Lower lobe of right lung (tissue), 2 donors: Measurements from ENCODE around the gene RAPGEF2. TPM values are rescaled to one million over a fixed set of nuclear protein-coding genes. Genes with fewer than 3 reads are reported as not detected.
"Not testable (repeated sequence)": the region's sequence is repeated elsewhere in the genome, so short reads cannot be mapped to it uniquely, and the experiment has no call there.

Source experiments
- ATAC-seq, 2 donors: fragments of 200-7000 bp; cut with Tn5 transposase; one replicate each; pipeline ENCODE4 v1.9.1; 2020 to 2022; ENCODE audit warnings: mild to moderate bottlenecking in 2 of 2, moderate library complexity in 2 of 2
- DNase-seq: peaks from one replicate; pipeline ENCODE4 v3.0.0-alpha.2; 2020
- H3K27ac ChIP-seq: fragments of 200-600 bp; one replicate; pipeline ENCODE4 v1.8.0; 2022
- H3K27me3 ChIP-seq: fragments of 200-600 bp; one replicate; pipeline ENCODE4 v1.8.0; 2022; ENCODE audit warnings: low read depth
- H3K36me3 ChIP-seq: fragments of 200-600 bp; one replicate; pipeline ENCODE4 v1.8.0; 2022; ENCODE audit warnings: mild to moderate bottlenecking
- H3K4me1 ChIP-seq: fragments of 200-600 bp; one replicate; pipeline ENCODE4 v1.8.0; 2022
- H3K4me3 ChIP-seq: fragments of 200-600 bp; one replicate; pipeline ENCODE4 v1.8.0; 2022; ENCODE audit warnings: mild to moderate bottlenecking
- H3K9me3 ChIP-seq: fragments of 200-600 bp; one replicate; pipeline ENCODE4 v1.8.0; 2022
- CTCF ChIP-seq: fragments of 200-600 bp; IDR thresholded peaks from one replicate; pipeline ENCODE4 v1.8.0; 2022; ENCODE audit warnings: antibody characterized with exemption, mild to moderate bottlenecking
- intact Hi-C: fragments of 100-400 bp; cut with DNase I; formaldehyde crosslinking; loops from one replicate; pipeline ENCODE4 v1.11.0; 2022
- total RNA-seq: library from RNA; stranded (reverse); fragmentation: NEBNext Ultra II Directional; extraction: Animal tissue kit (Norgen Biotek cat#: 25700); gene quantifications from one replicate; pipeline ENCODE4 v1.2.1, GENCODE V29; 2021
- donor health status: DM: no; HTN: yes; CAD: no; lungs with severe emphysema.

Gene RAPGEF2
- total RNA-seq, 1 donor from 2014 or later, result 66.4 TPM

- Histone ChIP-seq H3K4me1 (no peaks in the 10 kb centered on the region), H3K27me3 (no peaks in the 10 kb centered on the region), H3K36me3 (no peaks in the 10 kb centered on the region), H3K4me3 (no peak overlapping the region), H3K9me3 (no peaks in the 10 kb centered on the region), H3K27ac (no peak overlapping the region)
- no peak for TF ChIP-seq CTCF
- DNase-seq, result no peak
- intact Hi-C loops, result no loop called here
- no peak for ATAC-seq
Observed at GRCh38 chr4:159077702-159078495, 25.0 kb upstream of the RAPGEF2 start.

GRCh38 chr4:159079074-159079473 lies 23.8 kb upstream of the RAPGEF2 start:
- no peak for TF ChIP-seq CTCF
- no peaks in the 10 kb centered on the region for H3K4me1 ChIP-seq
- intact Hi-C loops, result no loop called here
- H3K27ac ChIP-seq, result no peak overlapping the region
- H3K27me3 ChIP-seq, result no peaks in the 10 kb centered on the region
- ATAC-seq (no peak), DNase-seq (no peak)
- H3K4me3 ChIP-seq, result no peak overlapping the region
- H3K36me3 ChIP-seq, result no peaks in the 10 kb centered on the region
- no peaks in the 10 kb centered on the region for H3K9me3 ChIP-seq

- no peak overlapping the region for H3K27ac ChIP-seq
- DNase-seq, result no peak
- H3K36me3 ChIP-seq, result no peaks in the 10 kb centered on the region
- intact Hi-C loops, result no loop called here
- no peak for ATAC-seq
- no peaks in the 10 kb centered on the region for H3K27me3 ChIP-seq
- no peaks in the 10 kb centered on the region for H3K4me1 ChIP-seq
- no peak overlapping the region for H3K4me3 ChIP-seq
- H3K9me3 ChIP-seq, result no peaks in the 10 kb centered on the region
- no peak for TF ChIP-seq CTCF
Observed at GRCh38 chr4:159086606-159087005, 16.3 kb upstream of the RAPGEF2 start.

- Histone ChIP-seq H3K27me3 (no peaks in the 10 kb centered on the region), H3K9me3 (no peaks in the 10 kb centered on the region), H3K4me3 (no peak overlapping the region), H3K27ac (no peak overlapping the region), H3K4me1 (no peaks in the 10 kb centered on the region), H3K36me3 (no peaks in the 10 kb centered on the region)
- no peak for ATAC-seq
- intact Hi-C loops, result no loop called here
- TF ChIP-seq CTCF, result no peak
- no peak for DNase-seq
Observed at GRCh38 chr4:159090255-159090654, 12.6 kb upstream of the RAPGEF2 start.

- H3K27me3 ChIP-seq, H3K9me3 ChIP-seq, DNase-seq, ATAC-seq, H3K4me3 ChIP-seq, H3K36me3 ChIP-seq, H3K27ac ChIP-seq, intact Hi-C loops: not testable (repeated sequence)
- peaks cover 11% of the 10 kb centered on the region for H3K4me1 ChIP-seq
Observed at GRCh38 chr4:159094156-159094555, 8.7 kb upstream of the RAPGEF2 start.

GRCh38 chr4:159096434-159096833 lies 6.4 kb upstream of the RAPGEF2 start:
- Histone ChIP-seq H3K9me3 (no peaks in the 10 kb centered on the region), H3K4me3 (no peak overlapping the region), H3K4me1 (peaks cover 11% of the 10 kb centered on the region), H3K27me3 (no peaks in the 10 kb centered on the region), H3K36me3 (no peaks in the 10 kb centered on the region), H3K27ac (no peak overlapping the region)
- no peak for TF ChIP-seq CTCF
- ATAC-seq, result no peak
- DNase-seq, result no peak
- intact Hi-C loops, result no loop called here
